ENCODE measurements around the gene BLMH. TPM values are rescaled to one million over a fixed set of nuclear protein-coding genes. Genes with fewer than 3 reads are reported as not detected.

The BLMH gene
- total and polyA plus RNA-seq, 2 donors (not counting 3 experiments of a cell fraction or from before 2014, with no cell fraction given) = 24.6 to 65.8 TPM

DNA sequence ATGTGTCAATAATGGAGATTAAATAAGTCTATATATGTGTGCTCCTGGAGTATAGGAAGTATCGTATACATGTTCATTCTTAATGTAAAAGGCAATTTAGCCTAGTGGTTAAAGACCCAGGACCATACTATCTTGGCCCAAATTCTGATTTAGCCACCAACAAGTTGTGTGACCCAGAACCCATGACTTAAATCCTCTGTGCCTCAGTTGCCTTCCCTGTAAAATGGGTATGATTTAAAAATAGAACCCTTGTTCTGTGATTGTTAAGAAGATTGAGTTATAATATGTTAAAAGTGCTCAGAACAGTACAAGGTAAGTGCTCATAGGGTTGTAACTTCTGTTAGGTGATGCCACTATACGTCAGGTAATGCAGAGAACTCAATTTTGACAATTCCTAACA, 18.8 kb upstream of the BLMH start:
- FAIRE-seq (no peak), DNase-seq (ENCODE audit: low read depth, low spot score) (no peak)
- H4K20me1 ChIP-seq (replicated peaks; ENCODE audit: control insufficient read depth, extremely low read depth, insufficient read depth, low read length) = no peaks in the 10 kb centered on the region
- H3K9me1 ChIP-seq (replicated peaks; ENCODE audit: control insufficient read depth, extremely low read depth, insufficient read depth, low read length) = no peaks in the 10 kb centered on the region
- H3K9ac ChIP-seq (replicated peaks; ENCODE audit: extremely low read depth, insufficient read depth, low read length) = no peak overlapping the region
- no peaks in the 10 kb centered on the region for H3K9me3 ChIP-seq (replicated peaks; ENCODE audit: control insufficient read depth, insufficient read depth, low read length)
- dilution Hi-C loops (cut with MboI; ENCODE audit: extremely low pct_ligation_motif_present, low sequenced_read_pairs) (no loop called here), intact Hi-C loops (cut with micrococcal nuclease) (no loop called here)
- H3K4me3 ChIP-seq (replicated peaks in 1 of 3; ENCODE audit: insufficient read depth in 1 of 3, low read depth in 1 of 3, low read length in 3 of 3) = no peak overlapping the region
- no peak overlapping the region for H3K4me2 ChIP-seq (ENCODE audit: insufficient read depth, low read length)
- H3K27ac ChIP-seq (ENCODE audit: insufficient read depth, low read depth, low read length) = no peak overlapping the region
- H3K36me3 ChIP-seq (ENCODE audit: control insufficient read depth in 2 of 2, extremely low read depth in 1 of 2, insufficient read depth in 2 of 2, low read length in 2 of 2) = no peaks in the 10 kb centered on the region
- H2AFZ ChIP-seq (ENCODE audit: low read depth, low read length) = no peak overlapping the region
- TF ChIP-seq MYC (IDR thresholded peaks at IDR 0.05; ENCODE audit: low read depth, low read length) = no peak
- TF ChIP-seq POLR2AphosphoS5 (IDR thresholded peaks at IDR 0.05; ENCODE audit: insufficient read depth, low read depth, low read length) = no peak
- TF ChIP-seq EZH2 (IDR thresholded peaks at IDR 0.05; ENCODE audit: borderline replicate concordance, low read depth, low read length, severe bottlenecking) = no peak
- no peak for TF ChIP-seq JUN (IDR thresholded peaks at IDR 0.05; ENCODE audit: borderline replicate concordance, insufficient read depth, insufficient read length, low read depth)
- TF ChIP-seq GATA2 (IDR thresholded peaks at IDR 0.05; ENCODE audit: insufficient read depth, insufficient read length, low read depth, low read length) = no peak
- no peak for TF ChIP-seq POLR2A (IDR thresholded peaks at IDR 0.05; ENCODE audit: low read depth, low read length)
- TF ChIP-seq, protein P1, sequence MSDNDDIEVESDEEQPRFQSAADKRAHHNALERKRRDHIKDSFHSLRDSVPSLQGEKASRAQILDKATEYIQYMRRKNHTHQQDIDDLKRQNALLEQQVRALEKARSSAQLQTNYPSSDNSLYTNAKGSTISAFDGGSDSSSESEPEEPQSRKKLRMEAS (IDR thresholded peaks at IDR 0.05; ENCODE audit: insufficient read depth, insufficient read length) = no peak
- TF ChIP-seq, protein P2, sequence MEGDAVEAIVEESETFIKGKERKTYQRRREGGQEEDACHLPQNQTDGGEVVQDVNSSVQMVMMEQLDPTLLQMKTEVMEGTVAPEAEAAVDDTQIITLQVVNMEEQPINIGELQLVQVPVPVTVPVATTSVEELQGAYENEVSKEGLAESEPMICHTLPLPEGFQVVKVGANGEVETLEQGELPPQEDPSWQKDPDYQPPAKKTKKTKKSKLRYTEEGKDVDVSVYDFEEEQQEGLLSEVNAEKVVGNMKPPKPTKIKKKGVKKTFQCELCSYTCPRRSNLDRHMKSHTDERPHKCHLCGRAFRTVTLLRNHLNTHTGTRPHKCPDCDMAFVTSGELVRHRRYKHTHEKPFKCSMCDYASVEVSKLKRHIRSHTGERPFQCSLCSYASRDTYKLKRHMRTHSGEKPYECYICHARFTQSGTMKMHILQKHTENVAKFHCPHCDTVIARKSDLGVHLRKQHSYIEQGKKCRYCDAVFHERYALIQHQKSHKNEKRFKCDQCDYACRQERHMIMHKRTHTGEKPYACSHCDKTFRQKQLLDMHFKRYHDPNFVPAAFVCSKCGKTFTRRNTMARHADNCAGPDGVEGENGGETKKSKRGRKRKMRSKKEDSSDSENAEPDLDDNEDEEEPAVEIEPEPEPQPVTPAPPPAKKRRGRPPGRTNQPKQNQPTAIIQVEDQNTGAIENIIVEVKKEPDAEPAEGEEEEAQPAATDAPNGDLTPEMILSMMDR (IDR thresholded peaks at IDR 0.05; ENCODE audit: extremely low read depth in 1 of 2, insufficient read depth in 1 of 2, low read depth in 1 of 2, low read length in 2 of 2) = no peak
- TF ChIP-seq FOS (IDR thresholded peaks at IDR 0.05; ENCODE audit: borderline replicate concordance, insufficient read depth, low read length) = no peak
- peaks cover 0 to 9% of the 10 kb centered on the region in 2 experiments for H3K27me3 ChIP-seq (ENCODE audit: control insufficient read depth in 2 of 2, insufficient read depth in 2 of 2, low read length in 2 of 2)
- ChIA-PET POLR2A (no interaction called here), CTCF (no interaction called here)
- H3K79me2 ChIP-seq (ENCODE audit: control insufficient read depth, insufficient read depth, low read length) = no peaks in the 10 kb centered on the region
- no peaks in the 10 kb centered on the region for H3K4me1 ChIP-seq (ENCODE audit: control insufficient read depth, extremely low read depth, insufficient read depth, low read length)
- no TSS peak for BruUV-seq (replicated peaks)

Data from endothelial cell of umbilical vein (primary cell).